HepG2 (cell line): ENCODE results near the gene GDPD1. TPM values are rescaled to one million over a fixed set of nuclear protein-coding genes. Genes with fewer than 3 reads are reported as not detected.
A peak's percentile ranks its signal among the peaks of the same experiment; 100 is the strongest.
"Not testable (repeated sequence)": the region's sequence is repeated elsewhere in the genome, so short reads cannot be mapped to it uniquely, and the experiment has no call there.

ENCODE experiments used
- FOSL2 ChIP-seq: sonication (generic); formaldehyde crosslinking; IDR thresholded peaks from 2 replicates; pipeline ENCODE4 v1.4.0; 2020; ENCODE audit warnings: missing genetic modification reagents
- GABPB1 ChIP-seq: IDR thresholded peaks from 2 replicates; pipeline ENCODE4 v1.6.1; 2016; ENCODE audit warnings: mild to moderate bottlenecking, missing genetic modification reagents, moderate library complexity, missing compliant biosample characterization
- HMG20B ChIP-seq: conservative IDR thresholded peaks from 2 replicates; pipeline ENCODE4 v1.6.1; 2016; ENCODE audit warnings: missing genetic modification reagents, missing compliant biosample characterization
- HNF4A ChIP-seq: sonication (generic); formaldehyde crosslinking; IDR thresholded peaks from 2 replicates; pipeline ENCODE4 v1.4.0; 2020; ENCODE audit warnings: missing genetic modification reagents
- KMT2A ChIP-seq: sonication (generic); formaldehyde crosslinking; IDR thresholded peaks from 2 replicates; pipeline ENCODE4 v1.4.0; 2020; ENCODE audit warnings: missing genetic modification reagents
- MXD4 ChIP-seq: IDR thresholded peaks from 2 replicates; pipeline ENCODE4 v1.6.1; 2016; ENCODE audit warnings: mild to moderate bottlenecking, missing biosample characterization, missing genetic modification reagents
- MYC ChIP-seq: sonication (generic); formaldehyde crosslinking; IDR thresholded peaks from 2 replicates; pipeline ENCODE4 v1.9.0; 2021; ENCODE audit warnings: missing genetic modification reagents, borderline replicate concordance
- TBX2 ChIP-seq: sonication (generic); formaldehyde crosslinking; IDR thresholded peaks from 2 replicates; pipeline ENCODE4 v1.5.0; 2020; ENCODE audit warnings: missing genetic modification reagents, mild to moderate bottlenecking, borderline replicate concordance
- YY1 ChIP-seq: IDR thresholded peaks from 2 replicates; pipeline ENCODE4 v1.6.1; 2011; ENCODE audit warnings: low read length, low read depth, moderate library complexity, mild to moderate bottlenecking; ENCODE audit not compliant: insufficient read depth, insufficient replicate concordance
- ZFY ChIP-seq: sonication (generic); formaldehyde crosslinking; IDR thresholded peaks from 2 replicates; pipeline ENCODE4 v1.4.0; 2020; ENCODE audit warnings: missing genetic modification reagents
- ZNF124 ChIP-seq: sonication (generic); formaldehyde crosslinking; IDR thresholded peaks from 2 replicates; pipeline ENCODE4 v1.4.0; 2020; ENCODE audit warnings: missing genetic modification reagents
- ZNF264 ChIP-seq: sonication (generic); formaldehyde crosslinking; IDR thresholded peaks from 2 replicates; pipeline ENCODE4 v1.4.0; 2020; ENCODE audit warnings: missing genetic modification reagents
- ZNF292 ChIP-seq: sonication (generic); formaldehyde crosslinking; IDR thresholded peaks from 2 replicates; pipeline ENCODE4 v1.8.1; 2022; ENCODE audit warnings: mild to moderate bottlenecking, low read depth, missing genetic modification reagents, borderline replicate concordance
- ZNF30 ChIP-seq: sonication (generic); formaldehyde crosslinking; IDR thresholded peaks from 2 replicates; pipeline ENCODE4 v1.5.0; 2020; ENCODE audit warnings: mild to moderate bottlenecking, missing genetic modification reagents
- ZNF607 ChIP-seq: sonication (generic); formaldehyde crosslinking; IDR thresholded peaks from 2 replicates; pipeline ENCODE4 v1.5.1; 2020; ENCODE audit warnings: missing genetic modification reagents, mild to moderate bottlenecking, borderline replicate concordance
- ZNF766 ChIP-seq: sonication (generic); formaldehyde crosslinking; IDR thresholded peaks from 2 replicates; pipeline ENCODE4 v1.5.0; 2020; ENCODE audit warnings: missing genetic modification reagents, borderline replicate concordance
- ZNF792 ChIP-seq: IDR thresholded peaks from 2 replicates; pipeline ENCODE4 v1.6.1; 2016
- polyA plus RNA-seq, 8 experiments: library from polyadenylated mRNA; depleted of rRNA in 3 of 8; stranded (reverse) in 7 of 8; unstranded in 1 of 8; fragments of >200 nt; fragmentation: Illumina TruSeq in 4 of 8; extraction: Trizol in 4 of 8; gene quantifications; 2 replicates each; pipeline versions ENCODE4 v1.2.1 to v1.2.3, GENCODE V29; 2011 to 2016; ENCODE audit warnings: low read depth in 4 of 8, missing spikeins in 1 of 8, mixed read lengths in 1 of 8; ENCODE audit not compliant: insufficient read depth in 1 of 8
- total RNA-seq, 5 experiments: library from RNA; depleted of rRNA; stranded (reverse); fragments of >200 nt; fragmentation: Illumina TruSeq; extraction: Trizol; gene quantifications; 2 replicates each; pipeline ENCODE4 v1.2.3, GENCODE V29; 2016; ENCODE audit warnings: low read depth in 1 of 5
- TF ChIP-seq, protein P1 (sequence below): fragments of 450-650 bp; IDR thresholded peaks from 2 replicates; pipeline ENCODE4 v1.6.1; 2016
- TF ChIP-seq, protein P2 (sequence below): IDR thresholded peaks from 2 replicates; pipeline ENCODE4 v1.6.1; 2012; ENCODE audit warnings: inconsistent platforms
- TF ChIP-seq, protein P3 (sequence below), 2 experiments: sonication (generic) in 1 of 2; formaldehyde crosslinking in 1 of 2; IDR thresholded peaks; 2 replicates each; pipeline versions ENCODE4 v1.5.1 to v1.6.1; 2011 to 2020; ENCODE audit warnings: borderline replicate concordance in 1 of 2, low read depth in 1 of 2, low read length in 1 of 2, mild to moderate bottlenecking in 1 of 2, missing genetic modification reagents in 1 of 2, moderate library complexity in 1 of 2
- TF ChIP-seq, protein P4 (sequence below): sonication (generic); formaldehyde crosslinking; IDR thresholded peaks from 2 replicates; pipeline ENCODE4 v1.4.0; 2020; ENCODE audit warnings: missing genetic modification reagents, borderline replicate concordance
- TF ChIP-seq, protein P5 (sequence below): IDR thresholded peaks from 2 replicates; pipeline ENCODE4 v1.6.1; 2016

GDPD1 gene
- total and polyA plus RNA-seq, 2 of the 13 experiments (the other 11 are each of a cell fraction or from before 2014, with no cell fraction given), result 6.0 to 7.7 TPM

DNA sequence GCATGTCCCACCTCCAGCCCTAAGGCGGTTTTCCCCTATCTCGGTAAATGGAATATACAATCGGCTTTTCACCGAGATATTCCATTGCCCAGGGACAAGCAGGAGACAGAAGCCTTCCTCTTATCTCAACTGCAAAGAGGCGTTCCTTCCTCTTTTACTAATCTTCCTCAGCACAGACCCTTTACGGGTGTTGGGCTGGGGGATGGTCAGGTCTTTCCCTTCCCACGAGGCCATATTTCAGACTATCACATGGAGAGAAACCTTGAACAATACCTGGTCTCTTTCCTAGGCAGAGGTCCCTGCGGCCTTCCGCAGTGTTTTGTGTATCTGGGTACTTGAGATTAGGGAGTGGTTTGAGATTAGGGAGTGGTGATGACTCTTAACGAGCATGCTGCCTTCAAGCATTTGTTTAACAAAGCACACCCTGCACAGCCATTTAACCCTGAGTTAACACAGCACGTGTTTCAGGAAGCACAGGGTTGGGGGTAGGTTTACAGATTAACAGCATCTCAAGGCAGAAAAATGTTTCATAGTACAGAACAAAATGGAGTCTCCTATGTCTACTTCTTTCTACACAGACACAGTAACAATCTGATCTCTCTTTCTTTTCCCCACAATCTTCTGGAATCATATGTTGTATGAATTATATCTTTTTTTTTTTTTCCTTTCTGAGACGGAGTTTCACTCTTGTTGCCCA is 70.1 kb downstream of the GDPD1 start (continued):
- TF ChIP-seq, protein P1, sequence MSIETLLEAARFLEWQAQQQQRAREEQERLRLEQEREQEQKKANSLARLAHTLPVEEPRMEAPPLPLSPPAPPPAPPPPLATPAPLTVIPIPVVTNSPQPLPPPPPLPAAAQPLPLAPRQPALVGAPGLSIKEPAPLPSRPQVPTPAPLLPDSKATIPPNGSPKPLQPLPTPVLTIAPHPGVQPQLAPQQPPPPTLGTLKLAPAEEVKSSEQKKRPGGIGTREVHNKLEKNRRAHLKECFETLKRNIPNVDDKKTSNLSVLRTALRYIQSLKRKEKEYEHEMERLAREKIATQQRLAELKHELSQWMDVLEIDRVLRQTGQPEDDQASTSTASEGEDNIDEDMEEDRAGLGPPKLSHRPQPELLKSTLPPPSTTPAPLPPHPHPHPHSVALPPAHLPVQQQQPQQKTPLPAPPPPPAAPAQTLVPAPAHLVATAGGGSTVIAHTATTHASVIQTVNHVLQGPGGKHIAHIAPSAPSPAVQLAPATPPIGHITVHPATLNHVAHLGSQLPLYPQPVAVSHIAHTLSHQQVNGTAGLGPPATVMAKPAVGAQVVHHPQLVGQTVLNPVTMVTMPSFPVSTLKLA, result peak; percentile 26; the same call in 1 of the 2 replicates
- peak; percentile 53; the same call in 1 of the 2 replicates for TF ChIP-seq TBX2
- TF ChIP-seq MYC (CRISPR knock-in tag), result peak; percentile 81
- TF ChIP-seq, protein P2, sequence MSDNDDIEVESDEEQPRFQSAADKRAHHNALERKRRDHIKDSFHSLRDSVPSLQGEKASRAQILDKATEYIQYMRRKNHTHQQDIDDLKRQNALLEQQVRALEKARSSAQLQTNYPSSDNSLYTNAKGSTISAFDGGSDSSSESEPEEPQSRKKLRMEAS, result peak; percentile 82
- peak; percentile 11; the same call in 1 of the 2 replicates for TF ChIP-seq HMG20B (CRISPR knock-in tag)
- TF ChIP-seq ZNF30 (CRISPR knock-in tag), result 0 out of 2 replicates have a peak, but pooled peaks have one; percentile 41
- 0 out of 2 replicates have a peak, but pooled peaks have one; percentile 25 for TF ChIP-seq HNF4A (CRISPR knock-in tag)
- peak; percentile 23; the same call in 1 of the 2 replicates for TF ChIP-seq KMT2A (CRISPR knock-in tag)
- TF ChIP-seq ZNF792, result 0 out of 2 replicates have a peak, but pooled peaks have one; percentile 20
- peak; percentile 45 for TF ChIP-seq YY1
- TF ChIP-seq ZNF766 (CRISPR knock-in tag), result peak; percentile 56; the same call in 1 of the 2 replicates
- TF ChIP-seq, protein P3, sequence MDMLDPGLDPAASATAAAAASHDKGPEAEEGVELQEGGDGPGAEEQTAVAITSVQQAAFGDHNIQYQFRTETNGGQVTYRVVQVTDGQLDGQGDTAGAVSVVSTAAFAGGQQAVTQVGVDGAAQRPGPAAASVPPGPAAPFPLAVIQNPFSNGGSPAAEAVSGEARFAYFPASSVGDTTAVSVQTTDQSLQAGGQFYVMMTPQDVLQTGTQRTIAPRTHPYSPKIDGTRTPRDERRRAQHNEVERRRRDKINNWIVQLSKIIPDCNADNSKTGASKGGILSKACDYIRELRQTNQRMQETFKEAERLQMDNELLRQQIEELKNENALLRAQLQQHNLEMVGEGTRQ (IDR thresholded peaks at IDR 0.05; ENCODE audit: low read depth, low read length), result not testable (repeated sequence)
- TF ChIP-seq, protein P3 (CRISPR knock-in tag; IDR thresholded peaks at IDR 0.05; ENCODE audit: borderline replicate concordance), result 0 out of 2 replicates have a peak, but pooled peaks have one; percentile 31
- peak; percentile 6; the same call in 1 of the 2 replicates for TF ChIP-seq FOSL2
- TF ChIP-seq ZFY, result peak; percentile 60; the same call in 1 of the 2 replicates
- TF ChIP-seq, protein P4, sequence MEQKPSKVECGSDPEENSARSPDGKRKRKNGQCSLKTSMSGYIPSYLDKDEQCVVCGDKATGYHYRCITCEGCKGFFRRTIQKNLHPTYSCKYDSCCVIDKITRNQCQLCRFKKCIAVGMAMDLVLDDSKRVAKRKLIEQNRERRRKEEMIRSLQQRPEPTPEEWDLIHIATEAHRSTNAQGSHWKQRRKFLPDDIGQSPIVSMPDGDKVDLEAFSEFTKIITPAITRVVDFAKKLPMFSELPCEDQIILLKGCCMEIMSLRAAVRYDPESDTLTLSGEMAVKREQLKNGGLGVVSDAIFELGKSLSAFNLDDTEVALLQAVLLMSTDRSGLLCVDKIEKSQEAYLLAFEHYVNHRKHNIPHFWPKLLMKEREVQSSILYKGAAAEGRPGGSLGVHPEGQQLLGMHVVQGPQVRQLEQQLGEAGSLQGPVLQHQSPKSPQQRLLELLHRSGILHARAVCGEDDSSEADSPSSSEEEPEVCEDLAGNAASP (CRISPR knock-in tag), result peak; percentile 35; the same call in 1 of the 2 replicates
- TF ChIP-seq GABPB1 (CRISPR knock-in tag), result peak; percentile 19; the same call in 1 of the 2 replicates
- peak; percentile 21; the same call in 1 of the 2 replicates for TF ChIP-seq ZNF124
- TF ChIP-seq, protein P5, sequence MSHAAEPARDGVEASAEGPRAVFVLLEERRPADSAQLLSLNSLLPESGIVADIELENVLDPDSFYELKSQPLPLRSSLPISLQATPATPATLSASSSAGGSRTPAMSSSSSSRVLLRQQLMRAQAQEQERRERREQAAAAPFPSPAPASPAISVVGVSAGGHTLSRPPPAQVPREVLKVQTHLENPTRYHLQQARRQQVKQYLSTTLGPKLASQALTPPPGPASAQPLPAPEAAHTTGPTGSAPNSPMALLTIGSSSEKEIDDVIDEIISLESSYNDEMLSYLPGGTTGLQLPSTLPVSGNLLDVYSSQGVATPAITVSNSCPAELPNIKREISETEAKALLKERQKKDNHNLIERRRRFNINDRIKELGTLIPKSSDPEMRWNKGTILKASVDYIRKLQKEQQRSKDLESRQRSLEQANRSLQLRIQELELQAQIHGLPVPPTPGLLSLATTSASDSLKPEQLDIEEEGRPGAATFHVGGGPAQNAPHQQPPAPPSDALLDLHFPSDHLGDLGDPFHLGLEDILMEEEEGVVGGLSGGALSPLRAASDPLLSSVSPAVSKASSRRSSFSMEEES, result peak; percentile 48; the same call in 1 of the 2 replicates
- TF ChIP-seq ZNF292, result peak; percentile 67; the same call in 1 of the 2 replicates
- peak; percentile 29; the same call in 1 of the 2 replicates for TF ChIP-seq MXD4
- TF ChIP-seq ZNF607, result peak; percentile 55; the same call in 1 of the 2 replicates
- 0 out of 2 replicates have a peak, but pooled peaks have one; percentile 15 for TF ChIP-seq ZNF264 (CRISPR knock-in tag)
